Calu3 (cell line): ENCODE results near the gene RNF112. TPM values are rescaled to one million over a fixed set of nuclear protein-coding genes. Genes with fewer than 3 reads are reported as not detected.

Experiments
- BruUV-seq: library from RNA; stranded (reverse); fragments of 400-500 nt; replicated peaks from 2 replicates; lab custom pipeline; 2021; lab: Mats Ljungman, UMichigan
- CTCF ChIA-PET: fragments of 300-600 bp; sonication (Branson Sonifier 250); formaldehyde crosslinking; loops from one replicate; lab custom pipeline; 2022; ENCODE audit warnings: antibody characterized with exemption; lab: Charles Lee
- DNase-seq: peaks from one replicate; pipeline ENCODE4 v3.0.0; 2022
- H3K27ac Mint-ChIP-seq: one replicate; pipeline ENCODE4 v1.8.0; 2022; ENCODE audit warnings: mixed read lengths; ENCODE audit not compliant: unreplicated experiment
- H3K27me3 Mint-ChIP-seq: one replicate; pipeline ENCODE4 v1.8.0; 2022; ENCODE audit warnings: mixed read lengths; ENCODE audit not compliant: unreplicated experiment
- H3K36me3 Mint-ChIP-seq: one replicate; pipeline ENCODE4 v1.8.0; 2022; ENCODE audit warnings: mild to moderate bottlenecking, moderate library complexity, mixed read lengths; ENCODE audit not compliant: insufficient read depth, unreplicated experiment
- H3K4me1 Mint-ChIP-seq: one replicate; pipeline ENCODE4 v1.8.0; 2022; ENCODE audit warnings: mild to moderate bottlenecking, low read depth, mixed read lengths; ENCODE audit not compliant: unreplicated experiment
- H3K4me3 Mint-ChIP-seq: one replicate; pipeline ENCODE4 v1.8.0; 2022; ENCODE audit warnings: mild to moderate bottlenecking, low read depth, moderate library complexity, mixed read lengths; ENCODE audit not compliant: unreplicated experiment
- H3K9me3 Mint-ChIP-seq: one replicate; pipeline ENCODE4 v1.8.0; 2022; ENCODE audit warnings: low read depth, mixed read lengths; ENCODE audit not compliant: unreplicated experiment
- intact Hi-C: fragments of 100-400 bp; cut with micrococcal nuclease; formaldehyde crosslinking; loops from one replicate; pipeline ENCODE4 v1.10.0; 2022; ENCODE audit not compliant: unreplicated experiment
- total RNA-seq: library from RNA; stranded (reverse); gene quantifications from 2 replicates; pipeline ENCODE4 v1.2.3, GENCODE V29; 2022
- TF ChIP-seq, protein P1 (sequence below): fragments of 200-600 bp; IDR thresholded peaks from one replicate; pipeline ENCODE4 v1.8.0; 2022; ENCODE audit warnings: antibody characterized with exemption; ENCODE audit not compliant: unreplicated experiment

Gene RNF112
- total RNA-seq, 1 experiment from 2014 or later = 1.3 TPM

DNA sequence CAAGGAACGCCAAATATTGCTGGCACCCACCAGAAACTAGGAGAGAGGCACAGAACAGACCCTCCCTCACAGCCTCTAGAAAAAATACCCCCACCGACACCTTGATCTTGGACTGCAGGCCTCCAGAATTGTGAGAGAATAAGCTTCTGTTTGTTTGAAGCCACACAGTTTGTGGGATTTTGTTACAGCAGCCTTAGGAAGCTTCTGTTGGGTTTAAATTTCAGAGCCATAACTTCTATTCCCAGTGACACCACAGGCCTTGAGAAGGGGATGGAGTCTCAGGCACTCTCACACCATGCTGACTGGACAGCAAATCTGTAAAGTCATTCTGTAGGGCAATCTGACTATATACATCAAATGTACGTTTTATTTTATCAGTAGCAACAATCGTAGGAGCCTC, 38.6 kb downstream of the RNF112 start:
- no peaks in the 10 kb centered on the region for H3K9me3 Mint-ChIP-seq
- intact Hi-C loops = no loop called here
- CTCF ChIA-PET = no interaction called here
- no peak overlapping the region for H3K27ac Mint-ChIP-seq
- TF ChIP-seq, protein P1, sequence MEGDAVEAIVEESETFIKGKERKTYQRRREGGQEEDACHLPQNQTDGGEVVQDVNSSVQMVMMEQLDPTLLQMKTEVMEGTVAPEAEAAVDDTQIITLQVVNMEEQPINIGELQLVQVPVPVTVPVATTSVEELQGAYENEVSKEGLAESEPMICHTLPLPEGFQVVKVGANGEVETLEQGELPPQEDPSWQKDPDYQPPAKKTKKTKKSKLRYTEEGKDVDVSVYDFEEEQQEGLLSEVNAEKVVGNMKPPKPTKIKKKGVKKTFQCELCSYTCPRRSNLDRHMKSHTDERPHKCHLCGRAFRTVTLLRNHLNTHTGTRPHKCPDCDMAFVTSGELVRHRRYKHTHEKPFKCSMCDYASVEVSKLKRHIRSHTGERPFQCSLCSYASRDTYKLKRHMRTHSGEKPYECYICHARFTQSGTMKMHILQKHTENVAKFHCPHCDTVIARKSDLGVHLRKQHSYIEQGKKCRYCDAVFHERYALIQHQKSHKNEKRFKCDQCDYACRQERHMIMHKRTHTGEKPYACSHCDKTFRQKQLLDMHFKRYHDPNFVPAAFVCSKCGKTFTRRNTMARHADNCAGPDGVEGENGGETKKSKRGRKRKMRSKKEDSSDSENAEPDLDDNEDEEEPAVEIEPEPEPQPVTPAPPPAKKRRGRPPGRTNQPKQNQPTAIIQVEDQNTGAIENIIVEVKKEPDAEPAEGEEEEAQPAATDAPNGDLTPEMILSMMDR = no peak
- H3K36me3 Mint-ChIP-seq = no peaks in the 10 kb centered on the region
- peaks cover 36% of the 10 kb centered on the region for H3K27me3 Mint-ChIP-seq
- H3K4me3 Mint-ChIP-seq = no peak overlapping the region
- peaks cover 13% of the 10 kb centered on the region for H3K4me1 Mint-ChIP-seq
- DNase-seq = no peak
- no TSS peak for BruUV-seq

DNA sequence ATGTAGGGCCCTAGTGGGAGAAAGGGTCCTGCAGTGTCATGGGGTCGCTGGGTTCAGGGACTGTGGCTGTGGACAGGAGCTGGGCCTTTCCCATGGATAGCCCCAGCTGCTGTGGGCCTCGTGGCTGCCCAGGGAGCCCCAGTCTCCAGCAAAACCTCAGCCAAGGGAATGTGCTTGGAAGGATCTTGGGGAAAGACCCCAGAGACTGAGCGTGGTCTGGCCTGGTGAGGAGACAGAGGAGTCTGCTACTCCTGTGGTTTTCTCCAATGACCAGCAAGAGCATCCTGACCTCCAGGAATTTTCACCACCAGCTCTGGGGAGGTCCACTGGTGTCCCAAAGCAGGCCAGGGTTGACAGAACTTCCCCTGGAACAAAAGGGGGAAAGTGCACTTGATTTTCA, 42.3 kb downstream of the RNF112 start:
- Mint-ChIP-seq H3K9me3 (no peaks in the 10 kb centered on the region), H3K4me3 (no peak overlapping the region), H3K27ac (no peak overlapping the region), H3K36me3 (no peaks in the 10 kb centered on the region), H3K27me3 (peaks cover 65% of the 10 kb centered on the region), H3K4me1 (peaks cover 12% of the 10 kb centered on the region)
- TF ChIP-seq, protein P1 = no peak
- no TSS peak for BruUV-seq
- CTCF ChIA-PET = no interaction called here
- no peak for DNase-seq
- intact Hi-C loops = no loop called here

DNA sequence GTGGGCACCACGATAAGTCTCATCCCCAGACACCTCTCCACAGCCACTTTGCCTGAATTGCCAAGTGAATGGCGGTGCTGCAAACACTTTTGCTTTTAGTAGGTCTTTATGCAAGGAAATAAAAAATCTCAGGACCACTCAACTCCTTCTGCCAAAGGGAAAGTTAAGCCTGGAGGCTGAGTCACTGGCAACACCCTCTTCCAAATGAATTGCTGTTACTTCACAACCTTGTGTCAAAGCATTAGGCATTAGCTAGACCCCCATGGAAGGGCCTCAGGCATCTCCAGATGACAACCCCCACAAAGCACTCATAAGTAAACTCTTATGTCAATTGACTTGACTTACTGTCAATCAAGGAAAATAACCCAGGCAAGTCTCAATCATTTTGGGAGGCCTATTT, 43.0 kb downstream of the RNF112 start:
- no peak overlapping the region for H3K4me3 Mint-ChIP-seq
- no peaks in the 10 kb centered on the region for H3K9me3 Mint-ChIP-seq
- H3K27ac Mint-ChIP-seq = no peak overlapping the region
- H3K27me3 Mint-ChIP-seq = peaks cover 69% of the 10 kb centered on the region
- no peak for DNase-seq
- TF ChIP-seq, protein P1 = no peak
- intact Hi-C loops = no loop called here
- CTCF ChIA-PET = no interaction called here
- H3K4me1 Mint-ChIP-seq = peaks cover 4% of the 10 kb centered on the region
- BruUV-seq = no TSS peak
- no peaks in the 10 kb centered on the region for H3K36me3 Mint-ChIP-seq

DNA sequence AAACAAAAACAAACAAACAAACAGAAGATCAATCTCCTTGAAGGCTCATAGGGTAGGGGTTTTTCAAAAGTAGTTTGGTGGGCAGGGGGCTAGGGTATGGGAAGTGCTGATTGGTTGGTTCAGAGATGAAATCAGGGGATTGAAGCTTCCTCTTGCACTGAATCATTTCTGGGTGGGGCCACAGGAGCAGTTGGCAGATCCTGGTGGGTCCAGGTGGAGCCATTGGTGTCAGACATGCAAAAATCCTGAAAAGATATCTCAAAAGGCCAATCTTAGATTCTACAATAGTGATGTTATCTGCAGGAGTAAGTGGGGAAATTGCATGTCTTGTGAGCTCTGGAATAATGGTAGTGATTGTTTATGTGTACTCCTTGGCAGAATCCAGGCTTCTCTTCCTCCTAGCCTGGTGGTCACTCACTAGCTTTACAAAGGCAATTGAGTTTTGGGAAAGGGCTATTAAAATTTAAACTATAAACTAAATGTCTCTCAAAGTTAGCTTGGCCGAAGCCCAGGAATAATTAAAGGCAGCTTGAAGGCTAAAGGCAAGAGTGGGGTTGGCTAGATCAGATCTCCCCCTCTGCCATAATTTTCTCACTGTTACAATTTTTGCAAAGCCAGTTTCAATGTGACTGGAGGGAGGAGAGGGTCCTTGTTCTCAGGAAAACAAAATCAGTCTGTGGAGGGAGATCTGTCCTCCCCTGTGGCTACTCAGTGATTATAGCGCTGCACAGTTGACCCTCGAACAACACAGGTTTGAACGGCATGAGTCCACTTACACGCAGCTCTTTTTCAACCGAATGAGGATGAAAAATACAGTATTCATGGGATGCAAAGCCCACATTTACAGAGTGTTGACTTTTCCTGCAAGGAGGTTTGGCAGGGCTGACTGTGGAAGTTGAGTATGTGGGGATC, 45.2 kb downstream of the RNF112 start:
- DNase-seq = no peak
- CTCF ChIA-PET = no interaction called here
- no peak overlapping the region for H3K27ac Mint-ChIP-seq
- TF ChIP-seq, protein P1 = no peak
- BruUV-seq = no TSS peak
- H3K4me1 Mint-ChIP-seq = no peaks in the 10 kb centered on the region
- peaks cover 68% of the 10 kb centered on the region for H3K27me3 Mint-ChIP-seq
- intact Hi-C loops = no loop called here
- no peaks in the 10 kb centered on the region for H3K9me3 Mint-ChIP-seq
- H3K36me3 Mint-ChIP-seq = no peaks in the 10 kb centered on the region
- H3K4me3 Mint-ChIP-seq = no peak overlapping the region
